Spinal cord (tissue), 10 donors: ENCODE results near the gene HOXC10. TPM values are rescaled to one million over a fixed set of nuclear protein-coding genes. Genes with fewer than 3 reads are reported as not detected.

Source experiments
- DNase-seq, 6 donors: peaks; one replicate each; pipeline versions ENCODE4 v3.0.0 to v3.0.0-alpha.2; 2013 to 2015; ENCODE audit warnings: low spot score in 6 of 6, low read depth in 4 of 6
- H3K27ac ChIP-seq: one replicate; pipeline ENCODE4 v1.5.1; 2013; ENCODE audit warnings: low read depth, low read length, control low read depth
- H3K27me3 ChIP-seq: one replicate; pipeline ENCODE4 v1.6.1; 2013; ENCODE audit warnings: low read length; ENCODE audit not compliant: control insufficient read depth, insufficient read depth
- H3K36me3 ChIP-seq: one replicate; pipeline ENCODE4 v1.6.1; 2013; ENCODE audit warnings: low read length; ENCODE audit not compliant: control insufficient read depth, insufficient read depth
- H3K4me1 ChIP-seq: one replicate; pipeline ENCODE4 v1.6.1; 2013; ENCODE audit warnings: low read length; ENCODE audit not compliant: control insufficient read depth, insufficient read depth
- H3K4me3 ChIP-seq: one replicate; pipeline ENCODE4 v1.5.1; 2013; ENCODE audit warnings: low read depth, low read length, control low read depth
- H3K9me3 ChIP-seq: one replicate; pipeline ENCODE4 v1.6.1; 2013; ENCODE audit warnings: low read length; ENCODE audit not compliant: control insufficient read depth, insufficient read depth
- WGBS: methylation state at CpG from one replicate; pipeline ENCODE4 v1.1.5; 2013; ENCODE audit warnings: missing lambda C conversion rate; ENCODE audit not compliant: insufficient coverage; 5-methylcytosine and 5-hydroxymethylcytosine counted together
- polyA plus RNA-seq, 2 donors: library from polyadenylated mRNA; unstranded; fragments of 120-200 nt; gene quantifications; one replicate each; pipeline ENCODE4 v1.2.1, GENCODE V29; 2013; ENCODE audit not compliant: insufficient read length in 2 of 2
- total RNA-seq, 2 donors: library from RNA; depleted of rRNA in 1 of 2; stranded (reverse); fragments of 120-200 nt in 1 of 2; fragments of >200 nt in 1 of 2; gene quantifications; one replicate each; pipeline versions ENCODE4 v1.2.3 to v1.2.4, GENCODE V29; 2013 to 2014
- donor health status: healthy.

Gene HOXC10
- total and polyA plus RNA-seq, 4 donors: 0.81 to 9.2 TPM; not detected in 2

DNA sequence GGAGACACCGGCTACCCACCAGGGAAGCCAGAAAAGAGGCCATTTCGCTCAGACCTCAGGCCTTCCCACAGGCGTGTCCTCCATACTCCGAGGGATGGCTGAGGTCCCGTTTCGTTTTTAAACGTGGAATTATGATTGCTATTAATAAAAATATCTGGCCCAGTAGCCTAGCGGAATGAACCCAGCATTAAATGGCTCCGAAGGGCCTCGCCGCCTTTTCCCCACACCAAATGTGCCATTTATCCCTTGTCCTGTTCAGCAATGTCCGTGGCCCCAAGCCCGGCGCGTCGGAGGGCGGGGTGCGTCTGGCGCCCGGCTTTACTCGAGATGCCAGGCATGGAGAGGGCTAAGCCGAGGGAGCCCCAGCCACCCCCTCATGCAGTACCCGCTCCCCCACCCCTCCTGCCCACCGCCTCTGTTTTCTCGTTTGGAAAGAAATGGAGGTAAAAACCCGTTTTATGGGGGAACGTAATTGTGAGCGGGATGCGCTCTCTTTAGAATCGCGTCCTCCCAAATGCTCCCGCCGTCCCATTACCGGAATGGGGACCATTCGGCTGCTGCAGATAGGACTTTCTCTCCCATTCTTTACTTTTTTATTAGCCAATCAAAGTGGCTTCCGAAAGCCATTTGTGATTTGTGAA is 29.6 kb downstream of the HOXC10 start:
- peaks cover 2% of the 10 kb centered on the region for H3K27me3 ChIP-seq
- DNase-seq: no peak
- 7% methylated on average over 16 of the region's 36 CpGs for WGBS
- peak overlapping the region; percentile 100 for H3K27ac ChIP-seq
- H3K36me3 ChIP-seq: no peaks in the 10 kb centered on the region
- H3K4me3 ChIP-seq: peak overlapping the region; percentile 47
- peaks cover 76% of the 10 kb centered on the region for H3K4me1 ChIP-seq
- H3K9me3 ChIP-seq: no peaks in the 10 kb centered on the region

DNA sequence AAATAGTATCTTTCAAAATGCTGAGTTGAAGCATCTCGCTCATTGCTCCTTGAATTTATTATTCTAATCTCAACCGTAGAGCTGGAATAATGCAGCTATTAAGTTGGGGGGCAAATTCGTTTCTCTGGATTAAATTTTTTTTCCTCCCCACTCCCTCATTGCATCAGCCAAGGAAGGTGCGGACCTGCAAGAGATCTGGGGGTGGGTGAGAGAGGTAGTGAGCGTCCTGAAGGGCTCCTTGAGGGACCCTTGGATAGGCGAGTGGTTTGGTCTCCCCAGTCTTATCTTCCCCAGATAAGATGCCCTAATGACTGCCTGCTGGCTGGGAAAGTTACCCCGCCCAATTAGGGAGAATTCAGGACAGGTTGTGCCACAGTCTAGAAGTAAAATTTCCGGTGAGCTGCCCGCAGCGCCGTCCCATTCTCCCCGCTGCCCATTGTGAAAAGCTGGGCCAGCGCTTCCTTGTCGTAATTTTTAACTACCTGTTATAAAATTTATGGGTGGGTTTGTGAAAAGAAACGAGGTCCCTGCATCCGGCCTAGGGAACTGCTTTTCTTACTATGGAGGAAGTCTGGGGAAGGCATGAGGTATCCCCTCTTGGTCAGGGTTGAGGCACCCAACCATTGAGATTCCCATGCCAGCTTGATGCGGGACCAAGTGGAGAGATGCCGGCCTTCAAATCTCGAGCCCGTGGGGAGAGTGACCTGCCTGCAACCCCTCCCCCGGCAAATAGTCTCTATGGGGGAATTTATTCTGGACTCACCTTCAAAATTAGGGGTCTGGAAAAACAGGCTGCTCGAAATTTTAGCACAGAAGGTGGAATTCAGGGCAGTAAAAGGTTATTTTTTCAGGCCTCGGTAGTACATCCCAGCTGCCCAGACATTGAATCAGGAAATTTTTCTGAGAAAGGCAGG is 30.3 kb downstream of the HOXC10 start:
- Histone ChIP-seq H3K4me3 (peak overlapping the region; percentile 47), H3K4me1 (peaks cover 76% of the 10 kb centered on the region), H3K27me3 (peaks cover 2% of the 10 kb centered on the region), H3K27ac (peak overlapping the region; percentile 100), H3K9me3 (no peaks in the 10 kb centered on the region), H3K36me3 (no peaks in the 10 kb centered on the region)
- 40% methylated on average over 7 of the region's 23 CpGs for WGBS
- peak in 1 of 6 donors; percentile 69 for DNase-seq

- Histone ChIP-seq H3K27me3 (peaks cover 2% of the 10 kb centered on the region), H3K4me1 (peaks cover 81% of the 10 kb centered on the region), H3K36me3 (no peaks in the 10 kb centered on the region), H3K27ac (peak overlapping the region; percentile 100), H3K4me3 (peak overlapping the region; percentile 88), H3K9me3 (no peaks in the 10 kb centered on the region)
- DNase-seq: no peak
- WGBS: 15% methylated on average over 2 of the region's 3 CpGs
Observed at GRCh38 chr12:54016051-54016450, 31.1 kb downstream of the HOXC10 start.

GRCh38 chr12:54016478-54016964 is 31.6 kb downstream of the HOXC10 start:
- peak overlapping the region; percentile 88 for H3K4me3 ChIP-seq
- H3K36me3 ChIP-seq: no peaks in the 10 kb centered on the region
- 2% methylated on average over 13 of the region's 25 CpGs for WGBS

GRCh38 chr12:54017027-54017788 is 32.3 kb downstream of the HOXC10 start:
- no peaks in the 10 kb centered on the region for H3K9me3 ChIP-seq
- H3K27ac ChIP-seq: peak overlapping the region; percentile 100
- WGBS: 1% methylated on average over 21 of the region's 24 CpGs
- peak in 1 of 6 donors; percentile 88 for DNase-seq
- H3K36me3 ChIP-seq: no peaks in the 10 kb centered on the region
- H3K4me1 ChIP-seq: peaks cover 88% of the 10 kb centered on the region
- H3K4me3 ChIP-seq: peak overlapping the region; percentile 88
- H3K27me3 ChIP-seq: peaks cover 2% of the 10 kb centered on the region

More at GRCh38 chr12:54016478-54016964, 31.6 kb downstream of the HOXC10 start:
- peak in 3 of 6 donors; percentile 77 to 94 (median 80) for DNase-seq
- Histone ChIP-seq H3K9me3 (no peaks in the 10 kb centered on the region), H3K4me1 (peaks cover 84% of the 10 kb centered on the region), H3K27ac (peak overlapping the region; percentile 100), H3K27me3 (peaks cover 2% of the 10 kb centered on the region)

DNA sequence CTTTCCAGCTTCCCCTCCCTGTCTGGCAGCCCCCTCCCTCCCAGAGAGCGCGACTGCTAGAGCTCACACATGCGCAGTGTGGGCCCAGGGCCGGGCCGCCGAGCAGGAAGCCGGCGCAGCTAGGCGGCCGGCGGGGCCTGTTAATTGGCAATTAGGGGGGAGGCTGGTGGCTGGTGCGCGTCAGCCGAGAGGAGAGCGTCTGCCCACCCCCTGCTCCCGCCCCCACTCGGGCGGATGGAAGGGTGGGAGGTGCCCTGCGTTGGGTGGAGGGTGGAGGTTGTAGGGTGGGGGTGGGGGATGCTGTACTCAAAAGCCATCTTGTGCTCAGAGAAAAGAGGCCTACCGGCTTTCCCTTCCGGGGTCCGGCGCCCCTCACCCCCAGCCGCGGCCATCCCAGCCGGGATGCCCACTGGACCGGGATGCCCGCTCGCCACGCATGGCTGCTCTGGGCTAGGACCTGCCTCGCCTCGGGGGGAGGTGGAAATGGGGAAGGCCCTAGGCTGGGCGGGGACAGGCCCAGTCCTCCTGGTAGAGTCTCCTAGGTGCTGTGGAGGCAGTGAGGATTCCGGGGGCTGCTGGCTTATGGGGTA is 33.0 kb downstream of the HOXC10 start:
- peak in 5 of 6 donors; percentile 84 to 97 (median 89) for DNase-seq
- Histone ChIP-seq H3K36me3 (no peaks in the 10 kb centered on the region), H3K27me3 (peaks cover 2% of the 10 kb centered on the region), H3K4me1 (peaks cover 89% of the 10 kb centered on the region), H3K27ac (peak overlapping the region; percentile 100), H3K9me3 (no peaks in the 10 kb centered on the region), H3K4me3 (peak overlapping the region; percentile 88)
- WGBS: 1% methylated on average over 22 of the region's 34 CpGs

DNA sequence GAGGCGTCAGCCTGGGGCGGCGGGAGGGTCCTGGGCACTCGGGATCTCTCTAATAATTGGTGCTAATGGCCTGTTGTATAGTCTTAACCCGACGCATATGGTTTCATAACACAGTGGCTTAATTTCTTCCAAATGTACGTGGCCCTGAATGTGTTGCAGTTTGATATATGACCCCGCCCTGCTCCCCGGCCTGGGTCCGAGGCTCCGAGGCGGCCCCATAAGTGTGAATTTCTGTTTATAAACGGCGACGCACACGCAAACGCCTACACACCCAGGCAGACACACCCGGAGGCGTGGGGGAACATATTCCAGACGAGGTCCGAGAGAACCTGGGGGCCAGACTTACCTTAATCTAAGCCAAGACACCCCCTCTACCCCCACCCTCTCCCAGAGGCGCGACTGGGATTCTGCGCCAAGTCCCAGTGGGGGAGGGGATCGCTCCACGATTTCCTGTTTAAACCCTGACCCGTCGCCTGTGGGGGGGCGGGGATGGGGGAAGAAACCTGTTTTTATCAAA is 33.6 kb downstream of the HOXC10 start:
- 25% methylated on average over 15 of the region's 29 CpGs for WGBS
- H3K9me3 ChIP-seq: no peaks in the 10 kb centered on the region
- peaks cover 89% of the 10 kb centered on the region for H3K4me1 ChIP-seq
- H3K27me3 ChIP-seq: peaks cover 2% of the 10 kb centered on the region
- peak overlapping the region; percentile 100 for H3K27ac ChIP-seq
- peak in 1 of 6 donors; percentile 61 for DNase-seq
- H3K36me3 ChIP-seq: no peaks in the 10 kb centered on the region
- H3K4me3 ChIP-seq: peak overlapping the region; percentile 88

DNA sequence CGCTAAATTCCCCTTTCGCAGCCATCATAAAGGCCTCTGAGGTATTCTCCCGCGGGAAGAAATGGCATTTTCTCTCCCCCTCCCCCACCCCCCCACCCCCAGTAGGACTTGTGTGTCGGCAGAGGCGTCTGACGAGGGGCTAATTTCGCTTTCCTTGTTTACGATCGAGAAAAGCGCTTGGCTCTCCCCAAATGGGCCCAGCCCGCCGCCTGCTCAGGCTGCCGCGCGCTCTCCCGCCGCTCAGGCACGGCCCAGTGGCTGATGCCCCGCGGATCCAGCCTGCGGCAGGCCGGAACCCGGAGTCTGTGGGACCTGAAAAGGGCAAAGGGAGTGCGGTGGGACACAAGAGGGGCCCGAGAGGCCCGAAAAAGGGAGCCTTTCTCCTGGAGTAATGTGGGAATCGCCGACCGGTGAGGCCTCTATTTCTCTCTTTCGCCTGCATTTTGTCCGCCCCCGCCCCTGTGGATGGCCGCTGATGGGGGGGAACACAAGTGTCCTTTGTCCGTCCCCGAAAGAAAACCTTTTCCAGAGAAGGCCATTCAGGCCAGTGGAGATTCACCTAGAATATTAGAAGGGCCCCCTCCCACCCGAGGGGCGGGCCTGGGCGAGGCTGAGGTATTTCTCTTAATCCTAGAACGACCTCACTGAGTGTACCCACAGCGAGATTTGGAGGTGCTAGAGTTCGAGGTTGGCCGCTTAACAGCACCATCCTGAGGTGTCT is 34.3 kb downstream of the HOXC10 start:
- peak overlapping the region; percentile 88 for H3K4me3 ChIP-seq
- WGBS: 11% methylated on average over 31 of the region's 43 CpGs
- H3K4me1 ChIP-seq: peaks cover 89% of the 10 kb centered on the region
- no peaks in the 10 kb centered on the region for H3K9me3 ChIP-seq
- peak overlapping the region; percentile 100 for H3K27ac ChIP-seq
- peak in 1 of 6 donors; percentile 78 for DNase-seq
- no peaks in the 10 kb centered on the region for H3K36me3 ChIP-seq
- H3K27me3 ChIP-seq: no peaks in the 10 kb centered on the region
